Measurements from ENCODE around the gene FAM193B.
"Not testable (repeated sequence)": the region's sequence is repeated elsewhere in the genome, so short reads cannot be mapped to it uniquely, and the experiment has no call there.

The FAM193B gene

DNA sequence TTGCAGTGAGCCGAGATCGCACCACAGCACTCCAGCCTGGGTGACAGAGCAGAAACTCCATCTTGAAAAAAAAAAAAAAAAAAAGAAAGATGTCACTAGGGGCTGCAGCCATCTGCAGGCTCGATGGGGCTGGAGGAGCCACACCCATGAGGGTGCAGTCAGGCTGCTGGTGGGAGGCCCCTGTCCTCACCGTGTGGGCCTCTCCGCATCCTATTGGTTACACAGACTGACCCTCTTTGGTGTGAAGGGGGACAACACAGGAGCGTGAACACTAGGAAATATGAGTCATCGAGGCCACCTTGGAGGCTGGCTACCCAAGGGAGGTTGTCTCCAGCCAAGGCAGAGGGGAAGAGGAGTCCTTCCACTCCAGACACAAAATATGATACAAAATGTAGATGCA is 14.0 kb upstream of the FAM193B start:
- H3K27me3 ChIP-seq = 0 out of 2 replicates have a peak, but pooled peaks cover 5% of the 10 kb centered on the region
- H3K4me1 ChIP-seq = no peaks in the 10 kb centered on the region
- H3K9me3 ChIP-seq = no peaks in the 10 kb centered on the region
- no peak for DNase-seq
- no peaks in the 10 kb centered on the region for H3K36me3 ChIP-seq
- TF ChIP-seq CTCF (IDR thresholded peaks at IDR 0.05; ENCODE audit: low read depth, low read length) = no peak
- no peak overlapping the region for H3K4me3 ChIP-seq (ENCODE audit: low read depth, low read length)

- H3K27me3 ChIP-seq = no peaks in the 10 kb centered on the region
- H3K36me3 ChIP-seq = no peaks in the 10 kb centered on the region
- DNase-seq = no peak
- no peaks in the 10 kb centered on the region for H3K9me3 ChIP-seq
- TF ChIP-seq CTCF (IDR thresholded peaks at IDR 0.05; ENCODE audit: low read depth, low read length) = no peak
- H3K4me1 ChIP-seq = no peaks in the 10 kb centered on the region
- H3K4me3 ChIP-seq (ENCODE audit: low read depth, low read length) = no peak overlapping the region
Measured at GRCh38 chr5:177565046-177565445, 10.7 kb upstream of the FAM193B start.

- not testable (repeated sequence) for H3K27me3 ChIP-seq; H3K36me3 ChIP-seq; DNase-seq; H3K9me3 ChIP-seq; H3K4me3 ChIP-seq (ENCODE audit: low read depth, low read length); H3K4me1 ChIP-seq
Measured at GRCh38 chr5:177559446-177559941, 5.1 kb upstream of the FAM193B start.

GRCh38 chr5:177557796-177558195 is 3.4 kb upstream of the FAM193B start:
- Histone ChIP-seq H3K4me3 (ENCODE audit: low read depth, low read length) (no peak overlapping the region), H3K4me1 (no peaks in the 10 kb centered on the region), H3K36me3 (no peaks in the 10 kb centered on the region), H3K9me3 (no peaks in the 10 kb centered on the region), H3K27me3 (no peaks in the 10 kb centered on the region)
- DNase-seq = no peak
- TF ChIP-seq CTCF (IDR thresholded peaks at IDR 0.05; ENCODE audit: low read depth, low read length) = no peak

- no peaks in the 10 kb centered on the region for H3K4me1 ChIP-seq
- H3K36me3 ChIP-seq = no peaks in the 10 kb centered on the region
- H3K27me3 ChIP-seq = no peaks in the 10 kb centered on the region
- DNase-seq = no peak
- H3K4me3 ChIP-seq (ENCODE audit: low read depth, low read length) = no peak overlapping the region
- no peaks in the 10 kb centered on the region for H3K9me3 ChIP-seq
- no peak for TF ChIP-seq CTCF (IDR thresholded peaks at IDR 0.05; ENCODE audit: low read depth, low read length)
Measured at GRCh38 chr5:177557041-177557647, 2.8 kb upstream of the FAM193B start.

GRCh38 chr5:177555665-177556064 is 1.3 kb upstream of the FAM193B start:
- Histone ChIP-seq H3K9me3 (no peaks in the 10 kb centered on the region), H3K4me1 (no peaks in the 10 kb centered on the region), H3K4me3 (ENCODE audit: low read depth, low read length) (no peak overlapping the region), H3K36me3 (peaks cover 4% of the 10 kb centered on the region), H3K27me3 (no peaks in the 10 kb centered on the region)
- DNase-seq = no peak
- TF ChIP-seq CTCF (IDR thresholded peaks at IDR 0.05; ENCODE audit: low read depth, low read length) = no peak

Data from BE2C (cell line).